Heart left ventricle (tissue), 13 donors: ENCODE results near the gene UBD.

Experiments
- CTCF ChIP-seq, 12 donors: fragments of 200-600 bp; sonication (generic) in 4 of 12; IDR thresholded peaks; one replicate each; pipeline versions ENCODE4 v1.5.0 to v1.8.0; 2018 to 2022; ENCODE audit warnings: antibody characterized with exemption in 12 of 12, mild to moderate bottlenecking in 5 of 12
- POLR2A ChIP-seq, 2 donors: fragments of 450-650 bp; IDR thresholded peaks; one replicate each; pipeline ENCODE4 v1.6.1; 2017; ENCODE audit warnings: antibody characterized with exemption in 2 of 2, mild to moderate bottlenecking in 2 of 2, moderate library complexity in 2 of 2
- donor health status: ischemic (EF 13 %, LVEDD 7.1; RV severe dilation, severe dysfunction).
- donor health status: DM: no; HTN: yes; CAD: no.
- donor health status: DM: no; HTN: no; CAD: no.
- donor health status: ischemic (EF 25% LVEDD 6.9; RV normal size, moderate dysfunction).
- donor health status: ischemic (EF 25% LVEDD 5.7; RV mildly dilated, moderate dysfunction).
- donor health status: ischemic (EF 35%, LVEDD 5.7; RV mildly dilated, moderate dysfunction).
- donor health status: nonischemic (EF 11% LVEDD 7.7; RV severe dilation, severe dysfunction).
- donor health status: DM: yes; HTN: yes; CAD: no.
- donor health status: PGD.
- donor health status: ischemic (EF 29% LVEDD 5.4; RV normal size, mild dysfunction).
- donor health status: nonischemic (EF 23%, LVEDD 6.1; RV moderate dilation, normal function).

DNA sequence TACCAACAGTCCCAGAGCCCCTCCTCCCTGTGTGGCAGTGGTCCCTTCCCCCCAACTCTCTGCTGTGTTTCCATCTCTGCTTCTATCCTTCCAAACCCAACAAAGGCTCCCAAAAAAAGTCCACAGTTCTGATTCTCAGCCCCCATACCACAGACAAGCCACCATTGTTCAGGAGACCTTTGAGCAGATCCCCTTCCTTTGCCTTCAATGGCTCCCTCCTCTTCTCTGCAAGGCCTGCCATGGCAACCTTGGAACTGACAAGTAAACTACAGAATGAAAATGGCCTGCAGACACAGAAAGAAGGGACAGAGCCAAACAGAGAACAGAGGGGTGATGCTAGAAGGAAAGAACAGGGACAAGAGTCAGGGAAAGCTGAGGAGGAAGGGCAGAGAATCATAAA lies 48.6 kb upstream of the UBD start:
- no peak for TF ChIP-seq CTCF (IDR thresholded peaks at IDR 0.05)
- TF ChIP-seq POLR2A (IDR thresholded peaks at IDR 0.05): no peak
